HUES48 (cell line): ENCODE measurements around the gene PARP14.
"Not testable (repeated sequence)": the region's sequence is repeated elsewhere in the genome, so short reads cannot be mapped to it uniquely, and the experiment has no call there.

Experiments
- H3K27ac ChIP-seq: one replicate; pipeline ENCODE4 v1.7.0; 2013; ENCODE audit warnings: low read depth, low read length, inconsistent platforms
- H3K27me3 ChIP-seq: 2 replicates; pipeline ENCODE4 v1.6.1; 2013; ENCODE audit warnings: mild to moderate bottlenecking, low read length; ENCODE audit not compliant: control insufficient read depth, insufficient read depth
- H3K36me3 ChIP-seq: 2 replicates; pipeline ENCODE4 v1.6.1; 2013; ENCODE audit warnings: low read length; ENCODE audit not compliant: control insufficient read depth, insufficient read depth
- H3K4me1 ChIP-seq: 2 replicates; pipeline ENCODE4 v1.6.1; 2013; ENCODE audit warnings: mild to moderate bottlenecking, low read length; ENCODE audit not compliant: control insufficient read depth, insufficient read depth
- H3K4me3 ChIP-seq: 2 replicates; pipeline ENCODE4 v1.5.1; 2013; ENCODE audit warnings: mild to moderate bottlenecking, low read depth, low read length
- H3K9ac ChIP-seq: 2 replicates; pipeline ENCODE4 v1.6.1; 2013; ENCODE audit warnings: mild to moderate bottlenecking, low read depth, low read length, moderate library complexity
- H3K9me3 ChIP-seq: 2 replicates; pipeline ENCODE4 v1.6.1; 2013; ENCODE audit warnings: low read length; ENCODE audit not compliant: control insufficient read depth, insufficient read depth

The PARP14 gene

DNA sequence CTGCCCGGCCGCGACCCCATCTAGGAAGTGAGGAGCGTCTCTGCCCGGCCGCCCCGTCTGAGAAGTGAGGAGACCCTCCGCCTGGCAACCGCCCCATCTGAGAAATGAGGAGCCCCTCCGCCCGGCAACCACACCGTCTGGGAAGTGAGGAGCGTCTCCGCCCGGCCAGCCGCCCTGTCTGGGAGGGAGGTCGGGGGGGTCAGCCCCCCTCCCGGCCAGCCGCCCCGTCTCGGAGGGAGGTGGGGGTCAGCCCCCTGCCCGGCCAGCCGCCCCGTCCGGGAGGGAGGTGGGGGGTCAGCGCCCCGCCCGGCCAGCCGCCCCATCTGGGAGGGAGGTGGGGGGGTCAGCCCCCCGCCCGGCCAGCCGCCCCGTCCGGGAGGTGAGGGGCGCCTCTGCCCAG, 66.7 kb downstream of the PARP14 start:
- H3K27me3 ChIP-seq, H3K4me1 ChIP-seq: not testable (repeated sequence)
- H3K36me3 ChIP-seq, result peaks cover 12% of the 10 kb centered on the region; the same call in 1 of the 2 replicates

DNA sequence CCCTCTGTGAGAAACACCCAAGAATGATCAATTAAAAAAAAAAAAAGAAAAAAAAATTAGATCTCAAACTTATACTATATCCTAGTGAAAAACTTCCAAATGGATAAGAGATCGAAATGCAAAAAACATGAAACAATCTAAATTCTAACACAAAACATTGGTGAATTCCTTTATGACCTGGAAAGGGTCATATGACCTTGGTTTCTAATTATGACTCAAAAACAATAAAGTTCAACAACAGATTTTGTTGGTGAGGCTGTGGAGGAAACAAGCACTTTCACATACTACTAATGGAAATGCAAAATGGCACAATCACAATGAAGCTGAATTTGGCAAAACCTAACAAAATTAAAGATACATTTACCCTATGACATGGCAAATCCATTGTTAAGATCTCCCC, 67.7 kb downstream of the PARP14 start:
- H3K4me1 ChIP-seq, result no peaks in the 10 kb centered on the region
- peaks cover 8% of the 10 kb centered on the region; the same call in 1 of the 2 replicates for H3K36me3 ChIP-seq

More for the DNA sequence above, 66.7 kb downstream of the PARP14 start:
- not testable (repeated sequence) for H3K27ac ChIP-seq, H3K9ac ChIP-seq, H3K4me3 ChIP-seq, H3K9me3 ChIP-seq

DNA sequence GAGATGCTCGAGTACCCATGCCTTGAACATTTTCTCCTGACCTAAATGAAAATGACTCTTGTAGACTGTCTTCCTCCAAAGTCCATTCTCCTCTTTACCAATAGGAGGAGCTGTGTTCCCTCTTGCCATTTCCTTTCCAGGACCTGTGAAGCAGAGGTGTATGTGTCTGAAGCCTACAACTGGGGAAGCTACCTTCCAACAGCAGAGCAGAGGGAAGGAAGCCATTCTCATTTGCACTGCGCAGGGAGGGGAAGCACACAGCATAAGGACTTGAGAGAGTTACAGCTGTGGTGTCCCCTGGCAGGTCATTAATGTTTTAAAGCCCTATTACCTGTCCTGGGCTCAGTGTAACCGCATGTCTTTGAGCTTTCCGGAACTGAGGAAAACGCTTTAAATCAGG, 74.3 kb downstream of the PARP14 start:
- H3K4me1 ChIP-seq, result peaks cover 8% of the 10 kb centered on the region; the same call in 1 of the 2 replicates
- H3K4me3 ChIP-seq, result no peak overlapping the region
- peaks cover 12% of the 10 kb centered on the region; the same call in 1 of the 2 replicates for H3K36me3 ChIP-seq
- H3K9me3 ChIP-seq, result no peaks in the 10 kb centered on the region
- no peak overlapping the region for H3K9ac ChIP-seq
- no peaks in the 10 kb centered on the region for H3K27me3 ChIP-seq
- H3K27ac ChIP-seq, result no peak overlapping the region

More for the DNA sequence above, 67.7 kb downstream of the PARP14 start:
- Histone ChIP-seq H3K27ac (no peak overlapping the region), H3K9me3 (peaks cover 9% of the 10 kb centered on the region), H3K9ac (no peak overlapping the region), H3K27me3 (no peaks in the 10 kb centered on the region), H3K4me3 (no peak overlapping the region)

DNA sequence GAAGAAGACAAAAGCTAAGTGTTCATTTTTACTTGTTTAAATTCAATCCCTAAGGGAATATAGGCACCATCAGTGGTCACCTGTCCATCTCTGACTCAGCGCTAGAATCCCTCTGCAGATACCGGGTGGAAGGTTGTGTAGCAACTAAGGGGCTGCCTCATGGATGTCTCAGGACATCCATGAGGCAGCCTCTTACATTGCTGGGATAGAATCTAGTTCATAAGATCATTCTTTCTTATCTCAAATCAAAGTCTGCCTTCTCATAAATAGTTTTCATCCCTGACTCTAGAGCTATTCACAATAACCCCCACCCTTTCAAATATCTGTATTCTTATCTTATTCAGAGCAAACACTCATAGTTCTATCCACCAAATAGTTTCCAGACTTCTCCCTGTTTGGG, 74.9 kb downstream of the PARP14 start:
- H3K36me3 ChIP-seq, result peaks cover 12% of the 10 kb centered on the region; the same call in 1 of the 2 replicates
- H3K9ac ChIP-seq, result no peak overlapping the region
- H3K27me3 ChIP-seq, result no peaks in the 10 kb centered on the region
- peaks cover 14% of the 10 kb centered on the region for H3K4me1 ChIP-seq
- no peak overlapping the region for H3K27ac ChIP-seq
- H3K9me3 ChIP-seq, result no peaks in the 10 kb centered on the region
- H3K4me3 ChIP-seq, result no peak overlapping the region

DNA sequence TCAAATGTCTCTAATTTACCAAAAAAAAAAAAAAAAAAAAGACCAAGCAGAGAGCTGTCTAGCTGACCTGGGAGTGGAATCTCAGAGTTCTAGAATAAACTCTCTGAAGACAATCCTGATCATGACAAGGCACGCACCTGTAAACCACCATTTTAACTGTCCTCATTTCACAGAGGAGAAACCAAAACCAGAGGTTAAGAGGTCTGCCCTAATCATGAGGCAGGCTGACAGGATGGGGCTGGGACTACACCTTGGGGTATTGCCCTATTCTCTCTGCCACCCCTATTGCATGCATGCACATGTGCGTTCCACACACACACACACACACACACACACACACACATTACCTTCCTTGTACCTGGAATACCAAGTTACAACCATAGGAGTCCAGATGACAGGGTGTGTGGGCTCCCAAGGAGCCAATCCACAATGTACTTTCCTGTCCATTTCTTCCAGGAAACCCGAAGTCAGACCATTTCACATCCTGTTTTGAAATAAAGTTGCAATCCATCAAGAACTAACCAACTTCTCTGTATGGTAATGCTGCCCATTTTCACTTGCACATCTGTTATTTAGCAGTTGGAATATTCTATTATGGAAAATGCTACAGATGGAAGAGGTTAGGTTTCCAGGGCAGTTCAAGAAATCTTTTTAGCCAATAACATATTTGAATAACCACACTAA, 78.4 kb downstream of the PARP14 start:
- no peak overlapping the region for H3K9ac ChIP-seq
- H3K27me3 ChIP-seq, result no peaks in the 10 kb centered on the region
- no peak overlapping the region for H3K4me3 ChIP-seq
- no peaks in the 10 kb centered on the region for H3K9me3 ChIP-seq
- peaks cover 7% of the 10 kb centered on the region; the same call in 1 of the 2 replicates for H3K36me3 ChIP-seq
- peaks cover 22% of the 10 kb centered on the region for H3K4me1 ChIP-seq
- H3K27ac ChIP-seq, result no peak overlapping the region

DNA sequence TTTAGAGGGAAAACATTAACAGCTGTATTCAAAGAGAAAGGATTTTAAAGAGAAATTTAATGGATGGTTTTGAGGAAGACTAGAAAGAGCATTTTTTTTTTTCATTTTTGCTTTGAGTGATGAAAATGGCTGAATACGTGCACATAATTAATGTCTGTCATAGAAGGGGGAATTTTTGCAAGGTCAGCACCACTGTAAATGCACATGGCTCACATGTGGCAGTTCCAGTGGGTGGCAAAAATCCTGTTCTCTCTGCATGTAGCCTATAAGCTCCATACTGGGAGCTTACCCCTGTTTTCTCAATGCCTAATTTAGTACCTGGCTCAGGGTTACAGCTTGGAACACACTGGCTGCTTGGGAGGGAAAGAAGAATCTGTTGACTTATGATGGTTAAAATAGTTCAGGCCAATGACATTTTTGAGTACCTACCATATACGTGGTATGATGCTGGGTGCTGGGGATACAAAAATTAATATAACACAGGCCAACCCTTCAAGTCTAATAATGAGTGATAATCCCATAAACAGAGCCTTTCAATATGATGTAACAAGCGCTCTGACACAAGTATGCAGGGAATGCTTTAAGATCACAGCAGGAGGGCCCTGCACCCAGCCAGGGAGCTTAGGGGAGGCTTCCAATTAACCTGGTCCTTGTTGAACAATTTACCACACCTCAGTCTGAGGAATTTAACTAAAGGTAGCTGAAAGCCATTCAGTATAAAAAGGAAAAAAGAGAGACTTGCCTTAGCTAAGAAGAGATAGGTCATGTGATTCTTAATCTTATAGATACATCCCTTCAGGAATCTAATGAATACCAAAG, 80.0 kb downstream of the PARP14 start:
- peak overlapping the region; percentile 84 for H3K27ac ChIP-seq
- H3K9ac ChIP-seq, result peak overlapping the region; percentile 11; the same call in 1 of the 2 replicates
- peaks cover 19% of the 10 kb centered on the region for H3K4me1 ChIP-seq
- H3K27me3 ChIP-seq, result no peaks in the 10 kb centered on the region
- no peaks in the 10 kb centered on the region for H3K9me3 ChIP-seq
- H3K36me3 ChIP-seq, result no peaks in the 10 kb centered on the region
- 0 out of 2 replicates have a peak overlapping the region, but pooled peaks have one; percentile 3 for H3K4me3 ChIP-seq

DNA sequence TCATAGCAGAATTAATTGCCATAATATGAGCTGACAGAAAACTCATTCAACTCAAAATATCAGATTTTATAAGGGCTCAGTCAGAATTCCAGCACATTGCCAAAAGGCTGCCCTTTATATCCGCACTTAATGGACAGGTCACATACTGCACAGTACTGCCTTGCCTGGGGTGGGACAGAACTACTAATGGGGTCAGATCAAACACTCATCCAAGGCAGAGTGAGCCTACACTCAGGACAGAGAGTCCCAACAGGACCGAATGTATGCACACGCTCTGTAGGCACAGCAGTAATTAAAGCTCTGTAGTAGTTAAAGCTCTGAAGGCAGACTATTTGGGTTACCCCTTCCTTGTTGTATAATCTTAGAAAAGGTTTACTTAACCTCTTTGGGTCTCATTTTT, 85.8 kb downstream of the PARP14 start:
- H3K27me3 ChIP-seq, result no peaks in the 10 kb centered on the region
- H3K9me3 ChIP-seq, result no peaks in the 10 kb centered on the region

DNA sequence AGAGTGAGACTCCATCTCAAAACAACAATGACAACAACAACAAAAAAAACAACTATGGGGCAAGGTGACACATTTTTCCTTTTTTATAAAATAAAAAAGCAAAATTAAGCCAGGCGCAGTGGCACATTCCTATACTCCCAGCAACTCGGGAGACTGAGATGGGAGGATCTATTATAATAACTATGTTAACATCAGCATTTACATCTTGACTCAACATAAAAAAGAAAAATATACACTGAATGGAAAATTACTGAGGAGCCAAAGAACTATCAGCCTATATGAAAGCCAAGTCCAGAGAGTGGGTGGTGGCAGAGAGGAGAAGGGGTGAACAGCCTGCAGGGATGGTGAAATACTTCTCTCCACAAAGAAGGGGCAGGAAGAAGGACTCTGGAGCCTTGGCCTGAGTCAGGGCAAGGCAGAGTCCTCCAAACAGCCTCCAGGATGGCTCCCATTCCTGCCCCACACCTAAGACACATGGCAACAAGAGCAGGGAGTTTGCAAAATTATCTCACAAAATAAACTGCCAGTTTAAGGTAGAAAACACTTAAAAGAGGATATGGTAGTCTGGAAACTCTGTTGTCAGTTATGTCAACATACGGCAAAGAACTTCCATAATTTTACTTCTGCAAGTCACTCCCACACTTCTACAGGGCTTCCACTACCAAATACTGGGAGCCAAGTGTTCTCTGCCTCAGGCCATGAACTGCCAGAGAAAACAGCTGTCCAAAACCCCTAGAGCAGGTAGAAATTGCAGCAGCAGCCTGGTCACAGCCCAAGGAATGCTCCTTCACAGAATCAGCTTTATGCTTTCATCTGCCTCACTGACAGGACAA, 87.1 kb downstream of the PARP14 start:
- H3K4me3 ChIP-seq, result no peak overlapping the region
- H3K27me3 ChIP-seq, result no peaks in the 10 kb centered on the region
- H3K36me3 ChIP-seq, result peaks cover 3% of the 10 kb centered on the region; the same call in 1 of the 2 replicates
- no peak overlapping the region for H3K9ac ChIP-seq
- H3K27ac ChIP-seq, result peak overlapping the region; percentile 17
- H3K9me3 ChIP-seq, result no peaks in the 10 kb centered on the region
- no peaks in the 10 kb centered on the region for H3K4me1 ChIP-seq

More for the DNA sequence above, 85.8 kb downstream of the PARP14 start:
- Histone ChIP-seq H3K36me3 (peaks cover 3% of the 10 kb centered on the region; the same call in 1 of the 2 replicates), H3K4me3 (no peak overlapping the region), H3K9ac (no peak overlapping the region), H3K27ac (no peak overlapping the region), H3K4me1 (no peaks in the 10 kb centered on the region)

DNA sequence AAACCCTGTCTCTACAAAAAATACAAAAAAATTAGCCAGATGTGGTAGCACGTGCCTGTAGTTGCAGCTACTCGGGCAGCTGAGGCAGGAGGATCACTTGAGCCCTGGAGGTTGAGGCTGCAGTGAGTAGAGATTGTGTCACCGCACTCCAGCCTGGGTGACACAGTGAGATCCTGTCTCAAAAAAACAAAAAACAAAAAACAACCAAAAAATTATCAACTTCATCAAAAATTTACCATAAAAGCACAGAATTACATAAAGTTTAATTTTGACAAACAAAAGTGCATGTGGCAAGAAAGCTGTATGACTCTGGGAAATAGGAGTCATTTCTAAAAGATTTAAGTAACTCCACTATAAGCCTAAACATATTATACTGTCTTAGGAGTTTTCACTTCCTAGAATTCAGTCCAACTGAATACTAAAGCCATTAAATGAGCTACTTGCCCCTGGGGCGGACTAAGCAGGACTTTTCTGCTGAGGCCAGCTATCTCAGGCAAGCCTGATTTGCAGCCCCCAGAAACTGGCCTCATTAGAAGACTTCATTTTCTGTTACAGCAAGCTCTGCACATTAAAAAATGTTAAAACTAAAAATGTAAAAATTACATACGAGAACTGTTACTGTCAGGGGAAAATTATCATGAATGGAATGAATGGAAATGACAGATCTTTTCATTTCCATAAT, 90.0 kb downstream of the PARP14 start:
- no peak overlapping the region for H3K4me3 ChIP-seq
- H3K27me3 ChIP-seq, result no peaks in the 10 kb centered on the region
- H3K9me3 ChIP-seq, result no peaks in the 10 kb centered on the region
- 0 out of 2 replicates have a peak, but pooled peaks cover 3% of the 10 kb centered on the region for H3K4me1 ChIP-seq
- no peak overlapping the region for H3K9ac ChIP-seq
- no peak overlapping the region for H3K27ac ChIP-seq
- peaks cover 3% of the 10 kb centered on the region; the same call in 1 of the 2 replicates for H3K36me3 ChIP-seq

DNA sequence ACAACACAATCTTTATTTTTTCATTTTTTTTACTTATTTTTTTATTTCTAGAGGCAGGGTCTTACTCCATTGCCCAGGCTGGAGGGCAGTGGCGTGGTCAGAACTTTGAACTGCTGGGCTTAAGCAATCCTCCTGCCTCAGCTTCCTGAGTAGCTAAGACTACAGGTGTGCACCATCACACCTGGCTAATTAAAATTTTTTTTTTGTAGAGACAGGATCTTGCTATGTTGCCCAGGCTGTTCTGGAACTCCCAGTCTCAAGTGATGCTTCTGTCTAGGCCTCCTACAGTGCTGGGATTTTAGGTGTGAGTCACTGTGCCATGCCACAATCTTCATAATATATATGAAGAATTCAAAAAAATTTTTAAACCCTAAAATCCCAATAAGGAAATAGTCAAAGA, 92.2 kb downstream of the PARP14 start:
- H3K4me1 ChIP-seq, result peaks cover 13% of the 10 kb centered on the region
- no peak overlapping the region for H3K9ac ChIP-seq

More for the DNA sequence above, 92.2 kb downstream of the PARP14 start:
- Histone ChIP-seq H3K9me3 (no peaks in the 10 kb centered on the region), H3K36me3 (no peaks in the 10 kb centered on the region; the same call in 1 of the 2 replicates), H3K4me3 (no peak overlapping the region), H3K27me3 (no peaks in the 10 kb centered on the region), H3K27ac (no peak overlapping the region)
